GM19395 (cell line): ENCODE measurements around the gene NEURL4.
"Not testable (repeated sequence)": the region's sequence is repeated elsewhere in the genome, so short reads cannot be mapped to it uniquely, and the experiment has no call there.

Experiments
- ATAC-seq: cut with Tn5 transposase; IDR thresholded peaks from one replicate; pipeline ENCODE4 v1.9.1; 2021; ENCODE audit warnings: mild to moderate bottlenecking, moderate library complexity; ENCODE audit not compliant: unreplicated experiment

The NEURL4 gene

GRCh38 chr17:7347630-7348477 lies 18.7 kb upstream of the NEURL4 start:
- ATAC-seq = no peak

DNA sequence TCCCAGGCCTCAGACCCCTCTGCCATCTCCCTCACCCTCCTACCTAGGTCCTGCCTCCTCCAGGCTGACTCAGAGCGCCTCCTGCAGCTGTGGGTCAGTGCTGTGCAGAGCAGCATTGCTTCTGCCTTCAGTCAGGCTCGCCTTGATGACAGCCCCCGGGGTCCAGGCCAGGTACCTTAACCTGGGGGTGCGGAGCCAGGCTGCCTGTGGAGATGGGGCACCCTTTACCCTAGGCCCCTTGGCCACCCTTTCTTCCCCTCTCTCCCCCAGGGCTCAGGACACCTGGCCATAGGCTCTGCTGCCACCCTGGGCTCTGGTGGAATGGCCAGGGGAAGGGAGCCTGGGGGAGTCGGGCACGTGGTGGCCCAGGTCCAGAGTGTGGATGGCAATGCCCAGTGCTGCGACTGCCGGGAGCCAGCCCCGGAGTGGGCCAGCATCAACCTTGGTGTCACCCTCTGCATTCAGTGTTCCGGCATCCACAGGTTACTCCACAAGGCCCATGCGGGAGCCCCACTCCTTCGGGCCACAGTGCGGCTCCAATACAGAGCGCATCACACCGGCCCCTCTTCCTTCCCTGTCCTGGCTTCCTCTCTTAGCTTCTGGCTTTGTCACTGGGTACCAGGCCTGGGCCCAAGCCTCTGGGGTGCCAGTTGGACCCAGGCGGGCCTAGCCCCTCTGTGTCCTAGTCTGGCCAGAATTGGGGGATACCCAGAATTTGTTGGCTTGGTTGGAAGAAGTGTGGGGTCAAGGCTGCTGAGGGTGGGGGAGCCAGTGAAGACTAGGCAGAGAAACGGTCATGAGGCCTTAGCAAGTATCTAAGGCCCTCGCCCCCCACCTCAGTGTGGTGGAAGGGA lies 17.9 kb upstream of the NEURL4 start:
- no peak for ATAC-seq

- ATAC-seq = no peak
Observed at GRCh38 chr17:7343250-7343649, 14.1 kb upstream of the NEURL4 start.

GRCh38 chr17:7341842-7342241 lies 12.7 kb upstream of the NEURL4 start:
- no peak for ATAC-seq

GRCh38 chr17:7340179-7340578 lies 11.0 kb upstream of the NEURL4 start:
- ATAC-seq = no peak

DNA sequence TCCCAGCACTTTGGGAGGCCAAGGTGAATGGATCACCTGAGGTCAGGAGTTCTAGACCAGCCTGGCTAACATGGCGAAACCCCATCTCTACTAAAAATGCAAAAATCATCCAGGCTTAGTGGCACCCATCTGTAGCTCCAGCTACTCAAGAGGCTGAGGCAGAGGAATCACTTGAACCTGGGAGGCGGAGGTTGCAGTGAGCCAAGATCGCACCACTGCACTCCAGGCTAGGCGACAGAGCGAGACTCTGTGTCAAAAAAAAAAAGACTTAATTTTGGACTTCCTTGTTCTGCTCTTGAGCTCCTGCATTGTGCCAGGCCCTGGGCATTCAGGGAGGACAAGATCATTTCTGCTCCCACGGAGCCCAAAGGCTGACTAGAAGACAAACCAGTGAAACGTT lies 8.5 kb upstream of the NEURL4 start:
- not testable (repeated sequence) for ATAC-seq

DNA sequence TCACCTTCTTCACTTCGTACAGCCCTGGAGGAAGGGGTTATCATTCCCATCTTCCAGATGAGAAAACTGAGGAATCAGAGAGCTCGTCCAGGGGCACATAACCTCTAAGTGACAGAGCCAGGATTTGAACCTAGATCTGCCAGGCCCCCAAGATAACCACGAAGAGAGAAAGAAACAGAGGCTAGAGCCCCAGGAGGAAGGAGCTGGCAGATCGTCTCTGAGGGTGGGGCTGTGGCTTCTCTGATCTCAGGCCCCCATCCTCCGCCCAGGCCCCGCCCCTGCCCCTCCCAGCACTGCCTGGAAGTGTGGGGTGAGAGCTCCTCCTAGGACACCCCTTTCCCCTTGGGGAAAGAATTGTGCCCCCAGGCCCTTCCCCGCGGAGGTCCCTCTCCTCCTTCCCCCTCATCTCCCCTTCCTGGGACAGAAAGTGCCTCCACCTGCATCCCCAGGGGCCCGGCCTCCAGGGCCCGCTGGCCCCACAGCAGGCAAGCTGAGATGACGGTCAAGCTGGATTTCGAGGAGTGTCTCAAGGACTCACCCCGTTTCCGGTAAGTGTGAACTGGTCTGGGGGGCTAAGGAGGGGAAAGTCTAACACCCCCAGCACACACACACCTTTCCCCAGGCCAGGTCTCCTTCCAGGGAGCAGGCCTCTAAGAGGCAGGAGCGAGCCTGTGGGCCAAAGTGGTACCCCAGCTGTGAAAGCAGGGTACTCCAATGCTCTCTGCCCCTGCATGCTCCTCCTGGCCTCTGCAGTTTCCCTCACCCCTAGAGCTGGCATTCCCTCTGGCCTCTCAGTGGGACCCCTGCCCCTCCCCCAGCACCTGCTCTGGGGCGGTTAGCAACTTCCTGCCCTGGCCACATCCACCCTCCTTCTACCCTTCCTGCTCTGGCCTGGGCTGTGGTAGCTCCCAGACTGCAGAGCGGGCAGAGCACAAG lies 7.4 kb upstream of the NEURL4 start, which contains the start of gene ACAP1:
Gene ACAP1 (plus strand): TSS at position 290 of the 936 bp plus-strand sequence. CDS start 206 bp downstream, at position 496.
- ATAC-seq = no peak

DNA sequence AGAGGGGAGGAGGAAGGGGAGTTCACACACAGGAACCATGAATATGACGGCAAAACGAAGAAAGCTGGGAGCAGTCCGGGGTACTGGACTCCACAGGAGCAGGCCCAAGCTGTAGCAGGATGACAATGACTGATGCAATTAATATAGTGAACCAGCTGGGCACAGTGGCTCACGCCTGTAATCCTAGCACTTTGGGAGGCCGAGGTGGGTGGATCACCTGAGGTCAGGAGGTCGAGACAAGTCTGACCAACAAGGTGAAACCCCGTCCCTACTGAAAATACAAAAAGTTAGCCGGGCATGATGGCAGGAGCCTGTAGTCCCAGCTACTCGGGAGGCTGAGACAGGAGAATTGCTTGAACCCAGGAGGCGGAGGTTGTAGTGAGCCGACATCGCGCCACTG lies 6.6 kb upstream of the NEURL4 start:
- ATAC-seq = not testable (repeated sequence)

DNA sequence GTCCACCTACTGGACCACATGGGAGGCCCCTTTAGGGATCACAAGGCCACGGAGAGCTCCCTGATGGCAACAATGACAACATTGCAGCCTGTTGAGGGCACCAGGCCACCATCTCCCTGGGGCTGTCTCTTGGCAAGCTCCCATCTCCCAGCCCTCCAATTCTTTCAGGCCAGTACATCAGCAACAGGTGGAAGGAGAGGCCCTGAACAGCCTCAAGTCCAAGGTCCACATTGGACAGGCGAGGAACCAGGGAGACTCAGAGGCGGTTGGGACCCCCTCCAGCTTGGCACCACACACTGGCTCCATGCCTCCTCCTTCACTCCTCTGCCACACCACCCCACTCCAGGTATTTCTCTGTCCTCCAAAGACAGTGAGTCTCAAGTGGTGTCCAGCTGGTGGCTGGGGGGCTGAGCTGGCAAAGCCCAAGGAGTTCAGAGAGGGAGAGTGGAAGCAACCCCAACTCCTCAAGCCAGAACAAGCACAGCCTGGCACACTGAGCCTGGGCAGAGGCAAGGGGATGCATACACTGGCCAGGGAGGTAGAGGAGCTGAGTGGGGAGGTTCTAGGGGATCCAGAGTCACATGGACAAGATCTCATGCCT lies 5.9 kb upstream of the NEURL4 start:
- ATAC-seq = no peak

GRCh38 chr17:7332600-7333069 lies 3.5 kb upstream of the NEURL4 start:
- not testable (repeated sequence) for ATAC-seq

- no peak for ATAC-seq
Observed at GRCh38 chr17:7332111-7332510, 3.0 kb upstream of the NEURL4 start.

GRCh38 chr17:7330638-7331015 lies 1.5 kb upstream of the NEURL4 start:
- no peak for ATAC-seq

- peak; percentile 45 for ATAC-seq
Observed at GRCh38 chr17:7329997-7330637, 982 bp upstream of the NEURL4 start.

GRCh38 chr17:7329374-7329996 lies 350 bp upstream of the NEURL4 start:
- peak; percentile 59 for ATAC-seq

- no peak for ATAC-seq
Observed at GRCh38 chr17:7328009-7328408, 1.1 kb downstream of the NEURL4 start.

DNA sequence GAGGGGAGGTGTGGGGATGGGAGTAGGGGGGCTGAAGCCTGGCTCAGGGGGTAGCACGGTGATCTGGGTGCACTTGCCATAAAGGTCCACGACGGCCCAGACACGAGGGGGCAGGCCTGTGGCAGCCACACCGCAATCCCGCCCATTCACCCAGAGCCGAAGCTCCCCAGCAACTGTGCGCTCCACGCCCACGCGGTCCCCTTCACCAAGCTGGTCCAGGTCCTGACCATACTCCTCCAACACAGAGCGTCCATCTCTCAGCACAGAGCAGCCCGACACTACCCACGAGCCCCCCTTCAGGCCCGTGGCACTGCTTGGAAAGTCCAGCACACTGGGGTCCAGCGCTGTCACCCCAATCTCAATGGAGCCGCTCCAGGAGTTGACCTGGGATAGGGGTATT lies 1.6 kb downstream of the NEURL4 start:
- ATAC-seq = no peak

DNA sequence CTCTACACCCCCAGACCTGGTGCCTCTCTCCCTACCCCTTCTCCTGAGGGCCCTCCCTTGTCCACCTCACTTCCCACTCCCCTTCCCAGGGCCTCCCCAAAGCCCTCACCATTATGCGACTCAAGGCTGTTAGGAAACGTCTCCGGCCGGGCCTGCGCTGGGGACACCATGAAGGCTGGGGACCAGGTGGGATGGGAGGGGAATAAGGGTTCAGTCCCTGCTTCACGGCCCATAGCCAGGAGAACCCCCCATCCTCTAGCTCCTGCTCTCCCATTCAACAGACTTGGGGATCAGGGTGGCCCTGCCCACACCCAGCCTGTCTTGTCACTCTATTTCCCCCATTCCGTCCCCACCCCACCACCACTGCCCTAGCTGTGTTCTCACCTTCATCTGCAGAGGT lies 2.1 kb downstream of the NEURL4 start:
- no peak for ATAC-seq

GRCh38 chr17:7326186-7326585 lies 2.9 kb downstream of the NEURL4 start:
- ATAC-seq = no peak

DNA sequence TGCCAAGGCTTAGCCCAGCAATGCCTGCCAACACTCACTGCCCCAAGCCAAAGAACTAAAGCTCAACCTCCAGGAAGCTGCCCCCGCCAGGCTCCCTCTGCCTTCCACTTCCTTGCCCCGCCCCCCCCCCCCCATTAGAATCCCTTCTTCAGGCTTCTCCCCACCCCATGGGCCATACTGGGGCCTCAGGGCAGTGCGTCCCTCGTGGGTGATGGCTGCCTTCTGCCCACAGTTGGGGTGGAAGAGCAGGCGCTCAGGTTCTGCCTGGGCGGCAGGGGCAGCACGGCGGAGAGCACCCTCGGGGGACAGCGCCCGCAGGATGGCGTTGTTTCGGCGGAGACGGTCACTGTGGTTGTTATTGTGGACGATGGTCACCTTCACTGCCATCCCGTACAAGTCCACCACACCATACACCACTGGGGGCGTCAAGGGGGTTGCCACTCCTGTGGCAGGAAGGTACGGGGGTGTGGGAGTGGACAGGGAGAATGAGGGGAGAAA lies 4.1 kb downstream of the NEURL4 start:
- no peak for ATAC-seq
